ENCODE data around the gene FYB1. TPM values are rescaled to one million over a fixed set of nuclear protein-coding genes. Genes with fewer than 3 reads are reported as not detected.

Gene FYB1
- total RNA-seq, 2 donors from 2014 or later = 10.1 to 26.0 TPM

- intact Hi-C loops (cut with DNase I) = loop anchor here (10.0 kb wide), 2 partner anchors 331 to 351 kb away; no protein-coding TSS in a partner anchor
These were observed 5.7 kb downstream of the FYB1 start for GRCh38 chr5:39213447-39214207.

GRCh38 chr5:39211773-39212172 is 7.6 kb downstream of the FYB1 start:
- DNase-seq (ENCODE audit: low spot score) = no peak
- intact Hi-C loops (cut with DNase I) = loop anchor here (10.0 kb wide), 2 partner anchors 333 to 353 kb away; no protein-coding TSS in a partner anchor

More at GRCh38 chr5:39213447-39214207, 5.7 kb downstream of the FYB1 start:
- DNase-seq (ENCODE audit: low spot score) = no peak

DNA sequence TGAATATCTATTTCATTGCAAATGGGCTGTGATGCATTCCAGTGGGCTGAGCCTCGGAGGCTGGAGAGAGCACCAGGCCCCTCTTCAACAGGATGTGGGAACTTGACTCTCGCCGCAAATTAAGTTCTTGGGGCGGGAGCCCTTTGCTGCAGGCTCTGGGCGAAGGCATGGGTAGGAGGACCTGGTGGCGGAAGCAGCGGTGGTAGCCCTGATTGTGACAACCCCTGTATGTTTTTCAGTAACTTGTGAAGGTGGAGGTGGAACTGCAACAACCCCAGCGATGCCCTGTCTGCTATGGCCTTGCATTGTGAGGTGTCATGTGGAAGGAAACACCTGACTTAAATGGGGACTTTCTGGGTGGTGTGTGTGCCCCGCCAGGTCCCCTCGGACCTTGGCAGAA is 9.4 kb downstream of the FYB1 start:
- no peak for DNase-seq (ENCODE audit: low spot score)
- intact Hi-C loops (cut with DNase I) = loop anchor here (10.0 kb wide), 2 partner anchors 335 to 355 kb away; no protein-coding TSS in a partner anchor

DNA sequence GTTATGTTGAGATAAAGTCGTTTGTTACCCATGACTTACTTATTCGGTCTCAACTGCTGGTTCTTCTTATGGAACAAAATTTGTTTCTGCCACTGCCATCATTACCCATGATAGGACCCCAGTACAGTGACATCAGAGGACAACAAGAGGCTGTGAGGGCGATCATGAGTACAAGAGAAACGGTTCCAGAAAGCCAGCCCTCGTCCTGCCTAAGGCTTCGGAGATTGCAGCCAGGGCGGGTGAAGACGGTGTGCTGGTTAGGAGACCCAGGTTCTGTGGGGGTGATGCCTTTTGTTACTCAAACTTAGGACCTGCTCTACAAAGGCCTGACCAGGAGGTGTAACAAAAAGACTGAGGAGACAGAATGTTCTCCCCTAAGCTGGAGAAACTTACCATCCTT is 10.9 kb downstream of the FYB1 start:
- intact Hi-C loops (cut with DNase I) = no loop called here
- no peak for DNase-seq (ENCODE audit: low spot score)

DNA sequence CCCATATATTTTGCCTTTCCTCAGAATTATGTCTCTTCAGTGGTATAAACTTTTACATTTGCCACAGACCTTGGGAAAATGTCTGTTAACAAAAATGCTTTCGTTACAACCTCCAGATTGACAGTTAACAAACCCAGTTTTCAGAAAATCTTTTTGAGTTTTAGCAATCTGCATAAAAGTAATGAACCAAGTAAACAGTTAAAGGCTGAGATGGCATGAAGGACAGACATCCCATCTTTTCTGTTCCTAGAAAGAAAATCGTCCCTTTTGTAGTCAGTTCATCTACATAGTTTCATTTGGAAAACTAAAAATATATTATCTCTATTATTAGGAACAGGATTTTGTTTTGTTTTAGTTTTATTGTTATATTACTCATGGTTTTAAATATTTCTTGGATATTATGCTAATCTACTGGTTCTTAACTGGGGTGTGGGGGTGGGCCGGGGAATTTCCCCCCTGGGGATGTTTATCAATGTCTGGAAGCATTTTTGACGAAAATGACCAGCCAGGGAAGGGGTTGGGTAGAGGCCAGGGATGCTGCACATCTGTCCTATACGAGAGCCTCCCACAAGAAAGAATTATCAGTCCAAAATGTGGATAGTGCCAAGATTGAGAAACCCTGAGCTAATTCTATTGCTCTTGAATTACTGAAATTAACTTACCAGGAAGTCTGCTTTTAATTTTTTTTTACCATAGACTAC is 11.9 kb downstream of the FYB1 start:
- intact Hi-C loops (cut with DNase I) = no loop called here
- DNase-seq (ENCODE audit: low spot score) = no peak

GRCh38 chr5:39206630-39207321 is 12.6 kb downstream of the FYB1 start:
- intact Hi-C loops (cut with DNase I) = no loop called here
- DNase-seq (ENCODE audit: low spot score) = no peak

DNA sequence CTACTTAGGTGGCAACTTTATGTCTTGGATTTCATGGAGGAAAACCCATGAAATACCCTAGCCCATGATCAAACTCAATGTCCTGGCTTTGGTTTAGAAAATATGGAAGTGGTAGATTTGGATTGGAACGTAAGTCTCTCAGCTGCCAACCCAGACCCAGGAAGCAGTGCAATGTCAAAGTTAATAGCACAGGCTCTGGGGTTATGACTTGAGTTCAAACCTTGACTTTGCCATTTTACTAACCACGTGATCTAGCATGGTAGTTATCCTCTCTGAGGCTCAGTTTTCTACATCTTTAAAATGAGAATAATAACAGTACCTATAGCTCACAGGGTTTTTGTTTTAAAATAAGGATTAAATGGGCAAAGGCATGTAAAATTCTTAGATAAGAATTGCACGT is 13.8 kb downstream of the FYB1 start:
- no peak for DNase-seq (ENCODE audit: low spot score)
- intact Hi-C loops (cut with DNase I) = no loop called here

DNA sequence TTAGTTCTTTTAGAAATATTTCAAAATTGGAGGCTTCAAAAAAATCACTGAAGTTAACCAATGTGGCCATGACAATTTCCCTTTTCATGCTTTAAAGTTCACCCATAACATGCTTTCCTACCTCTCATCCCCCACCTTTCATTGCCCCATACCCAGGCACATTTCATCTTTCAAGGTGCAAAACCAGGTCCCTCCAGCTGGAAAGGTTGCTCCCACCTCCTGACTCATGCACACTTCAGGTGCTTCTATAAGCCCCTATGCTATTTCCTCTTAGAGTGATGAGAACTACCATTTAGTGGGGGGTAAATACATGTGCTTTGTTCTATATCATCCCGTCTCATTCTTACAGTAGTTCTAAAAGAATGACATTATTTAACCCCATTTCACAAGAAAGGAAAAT is 15.4 kb downstream of the FYB1 start:
- no peak for DNase-seq (ENCODE audit: low spot score)
- intact Hi-C loops (cut with DNase I) = no loop called here

DNA sequence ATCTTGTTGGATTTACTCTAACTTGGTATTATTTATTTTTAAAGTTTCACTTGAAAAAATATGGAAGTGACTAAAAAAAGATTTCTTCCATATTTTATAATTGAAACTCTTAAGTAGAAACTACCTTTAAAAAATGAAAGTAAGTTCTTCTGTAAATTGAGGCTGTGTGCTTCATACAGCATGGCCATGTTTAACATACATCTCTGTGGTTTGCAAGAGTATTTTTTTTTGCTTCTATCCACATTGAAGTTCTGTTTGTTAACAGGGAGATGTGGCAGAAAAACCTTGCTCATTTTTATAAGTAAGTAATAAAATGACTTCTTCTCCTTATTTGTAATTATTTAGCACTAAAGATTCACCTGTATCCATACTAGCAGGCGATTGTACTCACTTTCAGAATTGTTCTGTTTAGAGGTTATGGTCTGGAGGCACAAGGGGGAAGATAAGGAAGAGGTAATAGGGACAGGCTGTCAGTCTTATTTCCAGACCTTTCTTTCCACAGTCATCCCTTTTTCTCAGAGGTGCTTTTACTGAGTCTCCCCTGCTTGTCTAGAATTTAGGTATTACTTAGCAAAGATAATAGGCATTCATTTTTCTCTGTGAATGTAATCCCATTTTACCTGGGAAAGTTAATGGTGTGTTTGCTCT is 16.0 kb downstream of the FYB1 start:
- no peak for DNase-seq (ENCODE audit: low spot score)
- intact Hi-C loops (cut with DNase I) = no loop called here

- intact Hi-C loops (cut with DNase I) = no loop called here
- DNase-seq (ENCODE audit: low spot score) = no peak
These were observed 16.6 kb downstream of the FYB1 start for GRCh38 chr5:39202597-39203274.

DNA sequence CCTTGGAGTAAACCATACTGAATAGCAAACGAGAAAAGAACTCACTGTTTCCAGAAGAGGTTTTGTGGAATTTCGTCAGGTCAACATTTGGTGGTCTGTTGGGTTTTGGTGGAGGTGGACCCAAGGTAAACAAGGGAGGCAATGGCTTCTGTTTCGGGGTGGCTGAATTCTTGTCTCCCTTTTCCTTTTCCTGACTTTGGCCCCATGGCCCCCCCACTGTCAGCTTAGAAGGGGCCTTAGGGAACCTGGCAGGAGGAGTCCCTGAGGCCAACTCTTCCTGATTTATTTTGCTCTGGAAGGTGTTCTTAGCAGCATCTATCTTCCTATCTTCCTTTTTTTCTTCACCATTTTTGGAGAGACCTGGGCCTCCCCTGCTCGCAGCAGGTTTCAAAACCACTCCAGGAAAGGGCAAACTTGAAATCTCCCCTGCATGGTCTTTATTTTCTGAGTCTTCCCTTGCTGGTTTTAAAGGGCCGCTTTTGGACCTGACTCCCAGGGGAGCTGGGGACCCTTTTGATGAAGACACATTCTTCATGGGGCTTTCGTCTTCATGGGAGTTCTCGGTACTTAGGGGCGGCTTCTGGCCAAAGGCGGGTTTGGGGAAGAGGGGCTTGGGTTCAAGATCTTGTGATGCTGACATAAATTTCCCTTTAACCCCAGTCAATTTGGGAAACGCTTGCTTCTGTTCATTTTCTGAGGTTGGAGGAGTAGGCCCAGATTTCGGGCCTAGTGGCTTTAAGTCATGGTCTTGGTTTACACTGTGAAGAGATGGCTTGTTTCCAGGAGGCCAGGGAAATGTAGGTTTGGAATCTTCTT is 17.4 kb downstream of the FYB1 start:
- intact Hi-C loops (cut with DNase I) = no loop called here
- no peak for DNase-seq (ENCODE audit: low spot score)

GRCh38 chr5:39201160-39201780 is 18.1 kb downstream of the FYB1 start:
- no peak for DNase-seq (ENCODE audit: low spot score)
- intact Hi-C loops (cut with DNase I) = no loop called here

- no peak for DNase-seq (ENCODE audit: low spot score)
- intact Hi-C loops (cut with DNase I) = no loop called here
These were observed 19.3 kb downstream of the FYB1 start for GRCh38 chr5:39200081-39200480.

GRCh38 chr5:39199335-39199734 is 20.0 kb downstream of the FYB1 start:
- DNase-seq (ENCODE audit: low spot score) = no peak

DNA sequence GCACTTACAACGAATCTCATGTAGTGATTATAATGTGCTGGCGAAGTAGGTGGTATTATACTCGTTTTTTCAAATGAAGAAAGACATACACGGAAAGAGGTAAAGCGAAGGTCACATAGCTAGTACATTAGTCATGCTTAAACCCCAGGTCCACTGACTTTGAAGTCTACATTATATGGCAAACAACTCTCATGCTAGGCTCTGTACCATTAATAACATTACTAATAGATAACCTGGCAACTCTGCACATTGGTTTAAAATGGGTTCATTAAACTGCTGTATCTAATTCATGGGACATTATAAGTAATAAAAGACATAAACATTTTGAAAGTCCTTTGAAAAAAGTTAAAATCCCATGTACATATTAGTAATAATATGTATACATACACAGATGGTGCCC is 21.2 kb downstream of the FYB1 start:
- intact Hi-C loops (cut with DNase I) = loop anchor here in 1 of 2 donors (5.0 kb wide), 1 partner anchor 1164 kb away; no protein-coding TSS in a partner anchor
- DNase-seq (ENCODE audit: low spot score) = no peak

More at GRCh38 chr5:39199335-39199734, 20.0 kb downstream of the FYB1 start:
- intact Hi-C loops (cut with DNase I) = loop anchor here in 1 of 2 donors (5.0 kb wide), 1 partner anchor 1163 kb away; no protein-coding TSS in a partner anchor

DNA sequence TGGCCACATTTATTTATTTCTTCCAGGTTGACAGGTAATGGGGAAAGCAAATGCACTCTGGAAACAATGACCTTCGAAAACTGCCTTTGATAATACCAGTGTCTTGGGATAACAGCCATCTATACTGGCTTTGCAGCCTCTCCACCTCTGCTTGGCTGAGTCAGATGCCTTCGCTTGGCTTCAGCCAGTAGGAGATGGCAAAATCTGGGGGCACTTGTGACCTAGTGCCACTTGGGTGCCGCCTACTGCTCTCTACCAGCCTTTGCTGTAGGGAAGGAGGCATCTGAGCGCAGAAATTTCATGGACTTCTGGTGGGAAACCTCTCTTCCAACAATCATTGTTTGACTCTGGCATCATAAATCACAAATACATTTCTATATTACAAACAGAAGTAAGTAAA is 21.8 kb downstream of the FYB1 start:
- no peak for DNase-seq (ENCODE audit: low spot score)
- intact Hi-C loops (cut with DNase I) = loop anchor here in 1 of 2 donors (5.0 kb wide), 1 partner anchor 1165 kb away; no protein-coding TSS in a partner anchor

DNA sequence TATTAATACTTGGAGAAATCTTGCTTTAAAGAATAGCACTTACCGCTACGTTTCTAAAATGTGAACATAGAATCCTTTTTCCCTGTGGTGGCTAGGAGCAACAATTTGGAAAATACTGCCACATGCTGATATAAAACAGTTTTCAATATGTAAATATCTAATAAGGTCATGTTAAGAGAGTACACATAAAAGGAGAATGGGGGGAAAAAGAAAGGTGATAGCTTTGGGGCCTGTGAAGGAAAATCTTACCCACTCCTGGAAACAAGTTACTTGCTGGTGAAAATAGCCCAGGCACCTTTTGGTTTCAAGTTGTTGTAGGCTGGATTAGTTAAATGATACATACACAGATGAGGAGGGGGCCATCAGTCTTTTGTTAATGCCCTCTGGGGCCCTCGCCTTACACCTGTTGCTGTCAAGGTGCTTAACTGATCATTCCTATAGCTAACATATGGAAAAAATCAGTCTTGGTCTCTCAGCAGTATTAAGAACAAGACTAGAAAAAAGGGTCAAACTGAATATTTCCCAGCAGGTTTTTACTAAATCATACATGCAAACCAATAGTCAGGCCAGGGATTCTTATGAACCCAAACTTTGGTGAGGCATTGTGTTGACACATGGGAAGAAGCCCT is 24.1 kb downstream of the FYB1 start:
- intact Hi-C loops (cut with DNase I) = loop anchor here in 1 of 2 donors (5.0 kb wide), 1 partner anchor 1167 kb away; no protein-coding TSS in a partner anchor
- DNase-seq (ENCODE audit: low spot score) = no peak
